Hematopoietic multipotent progenitor cell (in vitro differentiated cells): Measurements from ENCODE around the gene ERBB4. TPM values are rescaled to one million over a fixed set of nuclear protein-coding genes. Genes with fewer than 3 reads are reported as not detected.

Experiments used
- DNase-seq, 3 donors: peaks; one replicate each; pipeline ENCODE4 v3.0.0-alpha.2; 2011 to 2015; ENCODE audit warnings: low read depth in 2 of 3, low spot score in 2 of 3
- total RNA-seq: library from RNA; depleted of rRNA; stranded (reverse); fragments of >200 nt; gene quantifications from one replicate; pipeline ENCODE4 v1.2.3, GENCODE V29; 2012

The ERBB4 gene
- not detected for total RNA-seq

DNA sequence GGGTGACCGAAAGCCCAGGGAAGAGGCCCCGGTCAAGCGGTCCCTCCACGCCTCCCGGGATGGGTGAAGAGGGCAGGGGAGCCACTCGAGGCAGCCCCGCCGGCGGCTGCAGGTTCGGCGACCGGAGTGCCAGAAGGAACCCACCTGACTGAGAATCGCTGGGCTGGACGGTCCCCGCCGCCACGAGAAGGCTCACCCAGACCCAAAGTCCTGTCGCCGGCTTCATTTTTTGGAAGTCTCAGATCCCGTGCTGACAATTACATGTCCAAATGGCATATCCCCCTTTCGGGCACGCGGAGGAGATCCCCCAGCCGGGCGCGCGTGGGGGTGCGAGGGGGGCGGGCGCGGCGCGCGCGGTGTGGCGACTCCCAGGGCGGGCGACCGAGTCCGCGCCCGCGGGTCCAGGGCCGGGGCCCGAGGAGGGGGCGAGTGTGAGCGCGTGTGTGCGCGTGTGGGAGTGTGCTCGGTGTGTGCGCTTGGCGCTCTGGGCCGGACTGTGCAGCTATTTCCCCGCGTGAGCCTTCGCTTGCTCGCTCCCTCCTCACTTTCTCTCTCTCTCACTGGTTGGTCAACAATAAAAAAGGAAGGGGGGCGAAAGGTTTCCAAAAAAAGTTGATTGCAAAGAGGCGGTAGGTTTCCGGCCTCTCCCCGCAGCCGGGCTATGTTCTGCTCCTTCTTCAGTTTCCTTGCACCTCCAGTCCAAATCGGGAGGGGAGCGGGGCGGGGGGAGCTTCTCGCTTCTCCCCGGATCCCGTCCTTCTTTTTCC, at the start of gene ERBB4:
Gene ERBB4, minus strand, starts transcription at position 498 of the 767 bp plus-strand sequence. Its CDS starts 272 bp downstream, at position 226.
- peak in 1 of 3 donors; percentile 19 for DNase-seq

DNA sequence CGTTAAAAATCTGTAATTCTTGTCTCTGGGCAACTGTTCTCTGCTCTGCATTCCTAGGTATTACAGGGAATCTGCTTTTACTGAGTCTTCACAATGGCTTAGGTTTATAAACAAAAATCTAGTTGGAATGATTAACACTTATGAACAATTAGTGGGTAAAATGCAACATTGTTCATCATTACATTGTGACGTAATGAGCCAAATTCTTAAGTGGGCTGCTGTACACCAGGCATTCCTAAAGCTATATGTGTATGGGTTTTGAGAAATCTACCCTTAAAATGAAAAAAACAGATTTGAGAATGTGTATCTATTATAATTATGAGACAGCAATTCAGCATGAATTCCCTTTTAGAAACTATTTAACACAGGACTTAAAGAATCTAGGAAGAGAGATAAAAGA, 41.5 kb upstream of the ERBB4 start:
- no peak for DNase-seq

DNA sequence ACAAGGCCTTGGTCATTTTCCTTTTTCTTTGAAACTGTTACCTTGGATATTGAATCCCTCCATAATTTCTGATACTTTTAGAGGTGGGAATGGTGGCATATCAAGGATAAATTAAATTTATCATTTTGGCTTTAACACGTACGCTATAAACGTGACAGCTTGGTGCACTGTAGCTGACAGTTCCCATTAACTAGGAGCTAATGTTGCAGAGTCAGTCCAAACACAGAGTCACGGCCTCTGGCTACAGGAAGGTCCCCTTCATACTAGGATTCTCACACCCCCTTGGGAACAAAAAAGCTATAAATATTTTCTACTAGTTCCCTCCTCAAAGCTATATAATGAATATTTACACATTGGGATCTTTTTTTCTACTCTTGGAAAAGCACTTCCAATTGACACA, 17.7 kb upstream of the ERBB4 start:
- DNase-seq = no peak

DNA sequence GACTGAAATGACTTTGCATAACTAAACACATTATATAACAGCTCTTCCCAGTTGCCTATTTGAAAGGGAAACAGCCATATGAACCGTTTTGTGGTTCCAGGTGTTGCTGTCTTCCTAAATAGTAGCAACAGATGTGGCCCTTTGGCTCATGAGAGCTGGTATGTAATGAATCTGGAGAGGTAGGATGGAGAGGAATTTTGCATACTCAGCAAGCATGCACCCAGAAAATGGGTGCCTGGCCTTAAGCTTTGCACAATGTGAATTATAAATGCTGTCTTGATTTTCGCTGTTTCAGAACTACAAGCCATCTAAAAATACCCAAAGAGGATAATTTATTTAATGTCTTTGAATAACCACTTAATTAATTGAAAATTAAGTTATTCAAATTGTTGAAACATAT, 15.6 kb upstream of the ERBB4 start:
- DNase-seq = no peak

DNA sequence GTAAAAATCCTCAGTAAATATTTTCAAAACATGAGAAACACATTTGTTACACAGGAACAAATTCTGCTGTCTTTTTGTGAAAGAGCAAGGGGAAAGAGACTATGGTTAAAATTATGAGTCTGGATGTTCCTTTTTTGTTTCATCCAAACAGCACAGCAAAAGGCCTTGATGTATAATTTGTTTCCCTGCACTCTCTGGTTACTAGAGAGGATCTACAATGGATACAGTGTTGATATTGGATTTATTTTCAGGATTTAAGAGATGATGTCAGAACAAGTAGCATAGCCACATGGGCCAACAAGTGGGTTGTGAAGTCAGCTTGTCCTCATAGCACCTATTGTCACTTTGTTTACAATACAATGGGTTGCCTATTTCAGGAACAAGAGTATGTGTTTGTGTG, 11.3 kb upstream of the ERBB4 start:
- no peak for DNase-seq

DNA sequence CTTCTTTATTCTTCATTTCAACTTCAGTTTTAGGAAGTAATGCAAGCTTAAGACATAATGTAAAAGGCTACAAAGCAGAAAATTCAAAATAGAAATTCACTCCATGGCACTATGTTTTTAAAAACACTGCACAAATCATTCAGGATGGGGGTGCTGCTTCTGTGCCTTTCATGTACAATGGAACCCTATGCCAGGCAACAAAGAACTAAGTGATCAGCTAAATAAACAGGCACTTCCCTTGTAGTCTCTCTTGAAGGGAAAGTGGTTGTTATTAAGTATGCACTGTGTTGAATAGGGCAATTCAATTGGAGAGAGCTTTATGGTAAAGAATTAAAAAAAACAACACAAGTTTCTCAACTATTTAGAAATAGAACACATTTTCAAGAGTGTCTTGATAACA, 10.9 kb upstream of the ERBB4 start:
- DNase-seq = no peak

DNA sequence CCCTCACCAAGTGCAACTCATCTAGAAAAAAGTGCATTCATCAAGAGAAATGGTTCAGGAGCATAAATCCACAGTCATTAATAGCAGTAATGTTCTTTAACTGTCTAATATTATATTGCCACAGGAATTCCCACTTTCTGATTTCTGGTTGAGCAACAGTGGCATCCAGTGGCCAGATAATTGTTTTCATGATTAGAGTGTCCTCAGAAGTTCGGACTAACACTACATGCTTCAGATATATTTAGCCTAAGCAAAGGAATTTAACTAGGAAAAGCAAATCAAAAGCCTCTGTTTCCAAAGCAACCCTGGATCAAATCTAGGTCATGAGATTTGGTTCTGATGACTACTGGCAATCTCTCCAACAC, 9.8 kb upstream of the ERBB4 start:
- peak in 1 of 3 donors; percentile 44 for DNase-seq

DNA sequence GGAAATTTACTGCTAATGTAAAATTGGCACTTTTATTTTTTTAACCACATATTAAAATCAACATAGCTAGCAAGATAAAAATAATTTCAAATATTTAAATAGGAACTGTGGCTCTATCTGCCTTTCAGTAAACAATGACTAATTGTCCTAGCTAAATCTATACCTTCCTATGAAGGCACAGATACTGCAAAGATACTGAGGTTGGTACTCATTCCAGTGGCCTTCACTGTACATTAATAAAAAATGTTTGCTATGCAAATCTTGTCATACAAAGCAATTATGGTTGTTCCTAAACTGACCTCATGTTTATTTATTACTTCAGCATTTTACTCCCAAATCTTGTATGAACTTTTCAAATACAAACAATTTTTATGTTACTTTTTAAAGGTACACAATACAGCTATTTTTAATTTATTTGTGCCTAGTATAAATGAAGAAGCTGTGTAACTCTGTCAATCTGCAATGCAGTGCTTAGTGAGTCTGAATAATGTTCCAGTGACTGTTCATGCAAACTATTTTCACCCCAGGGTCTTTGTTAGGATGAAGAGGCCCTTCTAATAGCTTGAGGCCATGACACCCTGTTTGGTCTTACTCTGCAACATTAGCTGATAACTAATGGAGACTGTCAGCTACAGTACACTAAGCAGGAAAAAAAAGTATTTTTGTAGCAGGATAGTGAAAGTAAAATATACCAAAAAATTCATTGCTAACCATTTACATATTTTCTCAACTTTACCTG, 9.3 kb upstream of the ERBB4 start:
- no peak for DNase-seq

DNA sequence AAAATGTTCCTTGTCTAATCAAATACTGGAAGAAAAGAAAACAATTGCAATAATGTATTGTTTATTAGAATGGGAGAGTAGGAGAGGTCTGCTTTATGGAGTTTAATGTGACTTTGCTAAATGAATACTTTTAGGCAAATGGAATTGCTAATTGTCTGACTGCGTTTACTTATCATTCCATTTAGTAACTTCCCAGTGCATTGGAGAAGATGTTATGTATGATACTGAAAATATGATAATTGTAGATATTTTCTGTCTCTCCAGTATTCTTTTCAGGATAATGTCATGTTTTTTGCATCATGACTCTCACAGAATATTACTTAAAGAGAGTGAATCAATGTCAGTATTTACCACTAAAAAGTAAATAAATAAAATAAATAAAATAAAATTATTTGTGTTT, 8.1 kb upstream of the ERBB4 start:
- no peak for DNase-seq

DNA sequence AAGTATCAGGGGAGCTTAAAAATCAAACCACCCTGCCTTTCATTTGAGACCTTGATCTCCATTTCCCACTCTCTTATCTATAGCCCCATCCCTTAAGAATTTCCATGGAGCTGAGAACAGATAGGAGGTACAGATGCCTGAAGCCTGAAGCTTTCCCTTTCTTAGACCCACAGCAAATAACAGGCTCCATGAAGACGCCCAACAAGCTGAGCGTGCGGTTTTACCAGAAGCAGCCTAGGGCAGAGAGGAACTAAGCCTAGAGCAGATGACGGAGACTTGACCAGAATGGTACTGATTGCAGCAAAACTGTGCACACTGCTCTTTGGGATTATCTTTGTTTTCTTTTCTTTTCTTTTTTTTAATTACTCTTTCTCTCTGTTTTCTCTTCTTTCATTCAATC, 1.7 kb upstream of the ERBB4 start:
- peak in 1 of 3 donors; percentile 8 for DNase-seq

DNA sequence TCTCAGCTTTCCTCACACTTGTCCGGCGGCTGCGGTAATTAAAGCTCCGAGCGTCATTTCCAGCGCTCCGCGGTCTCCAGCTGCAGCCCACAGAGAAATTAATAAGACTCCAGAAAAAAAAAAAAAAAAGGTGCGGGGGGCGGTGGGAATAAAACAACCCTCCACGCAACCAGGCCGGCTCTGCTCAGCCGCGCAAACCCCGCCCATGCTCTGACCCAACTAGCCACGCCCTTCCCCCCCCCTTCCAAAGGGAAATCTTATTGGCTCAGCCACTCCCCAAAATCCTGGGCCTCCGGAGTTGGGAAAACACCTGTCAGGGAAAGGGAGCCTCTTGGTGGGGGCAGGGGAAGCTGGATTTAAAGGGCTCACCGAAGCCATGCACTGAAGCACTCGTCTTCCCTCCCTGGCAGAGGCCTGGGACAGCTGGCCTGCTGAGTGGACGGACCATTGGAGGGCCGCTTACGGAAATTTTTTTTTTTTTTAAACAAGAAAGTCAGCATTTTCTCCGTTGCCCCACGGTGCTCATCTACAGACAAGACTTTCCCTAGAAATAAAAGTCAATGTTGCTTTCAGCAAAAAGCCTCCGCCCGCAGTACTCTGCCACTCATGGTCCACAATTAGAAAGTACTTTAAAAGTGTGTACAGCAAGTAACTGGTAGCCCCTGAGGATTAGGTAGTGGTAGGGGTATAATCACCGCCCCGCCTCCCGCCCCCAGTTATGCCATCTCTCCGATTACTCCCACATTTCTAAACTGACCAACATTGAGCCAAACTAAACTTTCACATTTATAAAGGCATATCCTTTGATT, 674 bp upstream of the ERBB4 start:
- DNase-seq = no peak

DNA sequence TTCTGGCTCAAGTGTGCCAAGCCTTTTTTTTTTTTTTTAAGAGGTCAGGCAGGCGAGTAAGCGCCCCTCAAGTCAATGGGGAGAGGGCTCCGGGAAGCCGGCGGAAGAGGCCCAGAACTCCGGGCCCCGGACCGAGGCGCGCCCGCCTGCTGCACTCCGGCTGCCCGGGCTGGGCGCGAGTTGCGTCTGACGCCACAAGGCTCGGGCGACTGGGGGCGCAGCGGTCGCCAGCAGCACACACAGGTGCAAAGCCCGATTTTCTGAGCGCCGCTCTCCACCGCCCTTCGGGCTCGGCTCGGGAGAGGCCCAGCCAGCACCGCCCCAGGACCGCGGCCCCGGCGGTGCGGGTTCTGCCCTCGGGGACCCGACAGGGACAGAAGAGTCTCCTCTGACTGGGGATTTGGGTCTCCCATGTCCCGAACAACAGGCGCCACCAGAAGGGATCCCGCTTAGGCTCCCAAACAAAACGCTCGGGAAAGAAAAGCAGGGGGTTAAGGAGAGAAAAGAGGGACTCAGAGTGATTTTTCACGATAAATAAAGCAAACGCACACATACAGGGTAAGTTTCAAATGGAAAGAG, 787 bp downstream of the ERBB4 start:
- DNase-seq = peak in 1 of 3 donors; percentile 16

DNA sequence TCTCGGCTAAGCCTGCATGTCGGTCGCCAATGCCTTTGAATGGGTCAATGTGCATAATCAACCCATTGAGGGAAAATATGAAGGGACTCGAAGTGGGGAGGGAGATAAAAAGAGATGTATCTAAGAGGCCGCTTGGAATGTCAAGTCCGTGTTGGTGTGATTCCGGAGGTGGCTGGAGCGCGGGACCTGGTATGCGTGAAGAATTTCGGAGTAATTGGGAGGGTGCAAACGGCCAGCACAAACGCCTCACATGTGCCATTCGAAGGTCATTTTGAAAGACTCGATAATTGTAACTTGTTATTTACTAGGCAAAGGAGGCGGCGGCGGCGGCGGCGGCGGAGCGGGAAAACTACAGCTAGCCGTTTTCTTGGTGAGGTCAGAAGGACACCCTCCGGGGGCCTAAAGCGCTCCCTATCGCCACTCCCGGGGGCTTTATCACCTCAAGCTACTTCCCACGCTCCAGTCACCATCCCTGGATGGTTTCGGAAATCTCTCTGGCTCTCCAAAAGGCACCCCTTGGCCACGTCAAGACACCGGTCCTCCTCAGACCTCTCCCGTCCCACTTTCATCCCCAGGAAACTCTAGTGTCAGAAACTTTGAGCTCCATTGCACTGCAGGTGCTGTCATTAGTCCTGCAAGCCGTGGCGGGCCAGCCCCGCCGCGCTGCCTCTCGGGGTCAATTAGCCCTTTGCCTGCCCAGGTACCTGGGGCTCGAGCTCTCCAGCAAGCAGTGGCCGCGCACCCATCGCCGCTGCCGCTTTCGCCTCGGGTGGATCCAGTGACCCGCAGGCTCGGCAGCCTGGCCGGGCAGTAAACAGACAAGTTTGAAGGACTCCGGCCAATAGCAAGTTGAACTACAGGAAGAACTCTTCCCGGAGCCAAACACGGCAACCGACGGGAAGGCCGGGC, 1.5 kb downstream of the ERBB4 start:
- DNase-seq = peak in 1 of 3 donors; percentile 13

DNA sequence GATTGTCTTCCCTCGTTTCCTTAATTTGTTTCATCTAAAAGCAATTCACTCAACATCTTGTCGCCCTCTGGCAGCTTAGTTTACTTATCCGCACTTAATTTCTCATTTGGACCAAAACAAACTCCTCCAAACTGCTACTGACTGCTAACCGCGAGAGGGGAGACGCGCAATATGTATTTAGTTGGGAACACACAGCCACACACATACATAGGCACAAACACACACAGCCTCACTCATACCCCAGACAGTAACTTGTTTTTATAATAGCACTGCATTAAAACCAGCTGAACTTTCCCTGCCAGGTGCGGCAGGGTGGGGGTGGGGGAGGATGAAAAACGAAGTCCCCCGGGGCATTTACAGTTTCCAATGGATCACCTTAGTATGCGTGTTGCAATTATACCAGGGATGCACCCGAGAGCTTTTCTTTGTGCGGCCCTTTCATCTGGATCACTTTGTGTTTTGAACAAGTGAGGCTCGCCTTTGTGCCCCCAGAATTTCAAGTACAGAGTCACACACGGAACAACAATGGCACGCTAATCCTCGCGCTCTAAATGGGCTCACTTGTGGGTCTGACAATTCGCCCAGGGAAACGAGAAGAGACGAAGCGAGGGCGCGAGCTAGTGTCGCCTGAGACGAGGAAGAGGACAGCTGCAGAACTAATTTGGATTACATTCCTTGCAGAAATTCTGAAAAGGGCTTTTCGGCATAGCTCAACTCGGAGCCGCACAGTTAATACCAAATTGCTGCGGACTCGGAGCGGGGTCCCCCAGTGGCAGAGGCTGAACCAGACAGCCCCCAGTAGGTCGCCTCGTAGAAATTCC, 2.4 kb downstream of the ERBB4 start:
- DNase-seq = peak in 1 of 3 donors; percentile 40

DNA sequence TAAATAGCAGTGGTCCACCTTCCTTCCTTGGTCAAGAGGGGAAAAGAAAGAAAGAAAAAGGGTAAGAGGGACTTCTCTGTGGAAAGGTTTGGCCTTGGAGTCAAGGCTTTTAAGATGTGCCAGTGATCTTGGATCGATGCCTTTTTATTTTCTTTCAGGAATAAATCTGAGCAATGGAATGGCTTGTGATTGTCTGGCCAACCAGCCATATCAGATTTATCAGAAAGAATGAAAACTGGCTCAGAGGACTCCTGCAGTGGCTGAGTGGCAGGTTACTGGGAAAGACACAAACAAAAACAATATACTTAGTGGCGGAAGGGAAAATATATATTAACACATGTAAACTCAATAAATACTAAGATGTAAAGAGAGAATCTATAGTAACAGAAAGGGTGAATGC, 4.3 kb downstream of the ERBB4 start:
- no peak for DNase-seq

DNA sequence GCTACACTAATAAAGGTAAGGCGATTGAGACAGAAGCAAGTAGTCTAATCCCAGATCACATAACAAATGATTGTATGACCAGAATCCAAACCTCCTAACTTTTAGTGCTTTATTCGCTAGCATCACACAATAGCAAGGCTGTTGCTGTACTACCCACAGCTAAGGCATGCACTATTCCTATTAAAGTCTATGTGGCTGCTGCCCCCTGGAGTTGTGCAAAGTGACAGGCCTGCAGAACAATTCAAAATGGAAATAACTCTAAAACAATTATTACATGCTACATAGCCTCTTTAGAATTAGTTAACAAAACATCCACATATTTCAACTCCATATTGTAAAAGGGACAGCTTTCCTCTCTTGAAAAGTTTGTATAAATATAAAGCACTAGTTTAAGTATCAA, 6.0 kb downstream of the ERBB4 start:
- no peak for DNase-seq

DNA sequence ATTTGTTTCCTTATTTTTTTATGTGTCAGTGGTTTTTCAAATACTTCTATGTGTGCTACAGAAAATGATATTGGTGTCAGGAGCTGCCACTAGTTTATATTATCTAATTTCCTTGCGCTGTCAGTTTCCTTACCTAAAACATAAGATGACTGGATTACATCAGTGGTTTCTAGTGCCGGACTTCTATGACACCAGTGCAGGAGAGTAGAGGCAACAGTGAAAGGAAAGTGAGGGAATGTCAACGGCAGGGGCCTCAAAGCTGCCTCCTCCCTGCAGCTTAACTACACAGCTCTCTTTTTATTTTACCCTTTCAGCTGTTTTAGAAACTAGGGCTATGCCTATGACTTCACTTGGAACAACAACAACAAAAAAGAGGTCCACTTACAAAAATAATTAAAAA, 6.5 kb downstream of the ERBB4 start:
- no peak for DNase-seq

DNA sequence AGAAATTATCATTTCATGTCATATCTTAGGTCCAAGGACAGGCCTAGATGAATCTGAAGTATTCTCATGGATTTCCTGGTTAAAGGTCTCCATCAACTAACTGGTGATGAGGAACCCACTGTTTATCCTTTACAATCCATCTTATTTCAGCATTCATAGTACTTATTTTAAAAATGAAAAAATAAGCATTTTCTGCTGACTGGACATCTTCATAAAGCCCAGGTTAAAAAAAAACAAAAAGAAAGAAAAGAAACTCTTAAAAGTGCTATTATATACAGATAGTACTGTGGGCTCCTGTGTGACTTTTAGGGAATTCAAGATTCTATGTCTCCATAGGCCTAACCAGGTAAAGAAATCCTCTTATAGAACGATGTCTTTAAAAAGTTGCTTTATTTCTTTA, 7.1 kb downstream of the ERBB4 start:
- DNase-seq = no peak

DNA sequence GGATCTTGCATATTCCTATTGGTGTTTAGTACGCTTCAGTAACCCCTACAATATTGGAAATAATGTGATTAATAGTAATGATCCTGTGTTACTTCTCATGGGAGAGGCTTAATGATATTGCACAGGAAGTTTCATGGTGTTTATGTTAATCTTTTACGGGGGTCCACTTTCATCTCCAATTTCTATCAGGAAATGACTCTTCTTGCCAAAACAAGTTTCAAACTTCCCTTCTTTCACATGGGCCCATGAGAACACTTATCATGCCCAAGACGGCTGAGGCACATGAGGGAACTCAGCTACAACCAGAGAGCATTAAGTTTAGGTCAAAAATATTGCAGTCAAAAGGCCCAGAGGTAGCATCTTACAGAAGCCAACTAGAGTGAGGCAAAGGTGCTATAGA, 7.6 kb downstream of the ERBB4 start:
- DNase-seq = no peak
